IPS-NIHi7 (cell line): ENCODE measurements around the gene ZNF415.
"Not testable (repeated sequence)": the region's sequence is repeated elsewhere in the genome, so short reads cannot be mapped to it uniquely, and the experiment has no call there.

Experiments
- DNase-seq: peaks from one replicate; pipeline ENCODE4 v3.0.0; 2012; ENCODE audit warnings: mixed read lengths; ENCODE audit errors: extremely low spot score

The ZNF415 gene

GRCh38 chr19:53102756-53103233 lies 29.9 kb downstream of the ZNF415 start:
- peak; percentile 16 for DNase-seq

- DNase-seq = no peak
These were observed 30.4 kb downstream of the ZNF415 start for GRCh38 chr19:53102206-53102755.

- DNase-seq = no peak
These were observed 31.2 kb downstream of the ZNF415 start for GRCh38 chr19:53101518-53101917.

GRCh38 chr19:53098570-53098969 lies 34.1 kb downstream of the ZNF415 start:
- DNase-seq = not testable (repeated sequence)

GRCh38 chr19:53096982-53097690 lies 35.6 kb downstream of the ZNF415 start:
- DNase-seq = not testable (repeated sequence)

GRCh38 chr19:53096579-53096978 lies 36.1 kb downstream of the ZNF415 start:
- not testable (repeated sequence) for DNase-seq

GRCh38 chr19:53094754-53095575 lies 37.7 kb downstream of the ZNF415 start:
- DNase-seq = peak; percentile 79

GRCh38 chr19:53092723-53093122 lies 40.0 kb downstream of the ZNF415 start:
- DNase-seq = no peak

- DNase-seq = peak; percentile 89
These were observed 41.1 kb downstream of the ZNF415 start for GRCh38 chr19:53091413-53092254.

GRCh38 chr19:53088091-53088490 lies 44.6 kb downstream of the ZNF415 start:
- DNase-seq = no peak

GRCh38 chr19:53086949-53087348 lies 45.8 kb downstream of the ZNF415 start:
- DNase-seq = no peak

- no peak for DNase-seq
These were observed 47.2 kb downstream of the ZNF415 start for GRCh38 chr19:53085496-53085895.

GRCh38 chr19:53082929-53083328 lies 49.8 kb downstream of the ZNF415 start:
- DNase-seq = no peak

- DNase-seq = no peak
These were observed 53.3 kb downstream of the ZNF415 start for GRCh38 chr19:53079313-53079924.

- DNase-seq = no peak
These were observed 54.0 kb downstream of the ZNF415 start for GRCh38 chr19:53078668-53079067.

GRCh38 chr19:53076984-53077383 lies 55.7 kb downstream of the ZNF415 start:
- DNase-seq = peak; percentile 93

GRCh38 chr19:53068834-53069233 lies 63.9 kb downstream of the ZNF415 start:
- DNase-seq = no peak

GRCh38 chr19:53068199-53068598 lies 64.5 kb downstream of the ZNF415 start:
- DNase-seq = no peak

- DNase-seq = peak; percentile 90
These were observed 74.7 kb downstream of the ZNF415 start for GRCh38 chr19:53057904-53058580.
